Endometrial microvascular endothelial cells (primary cell): Measurements from ENCODE around the gene LRP5. TPM values are rescaled to one million over a fixed set of nuclear protein-coding genes. Genes with fewer than 3 reads are reported as not detected.

ENCODE experiments used
- in situ Hi-C: cut with HindIII; loops from 2 replicates; pipeline ENCODE4 v1.10.0; 2017; ENCODE audit warnings: low sequenced_read_pairs, low pct_unique_long_range_greater_than_20kb; ENCODE audit errors: inconsistent ontology term
- total RNA-seq: library from RNA; depleted of rRNA; stranded (reverse); fragments of >200 nt; gene quantifications from one replicate; pipeline ENCODE4 v1.2.3, GENCODE V29; 2015; ENCODE audit errors: inconsistent ontology term

LRP5 gene
- total RNA-seq, 1 donor from 2014 or later = 4.8 TPM

- in situ Hi-C loops = no loop called here
Measured at GRCh38 chr11:68354148-68354872, 41.9 kb downstream of the LRP5 start.

GRCh38 chr11:68355471-68355870 is 43.1 kb downstream of the LRP5 start:
- in situ Hi-C loops = no loop called here

- in situ Hi-C loops = no loop called here
Measured at GRCh38 chr11:68357568-68357967, 45.2 kb downstream of the LRP5 start.

GRCh38 chr11:68358416-68358815 is 46.0 kb downstream of the LRP5 start:
- in situ Hi-C loops = no loop called here

- in situ Hi-C loops = no loop called here
Measured at GRCh38 chr11:68361702-68362101, 49.3 kb downstream of the LRP5 start.

- in situ Hi-C loops = no loop called here
Measured at GRCh38 chr11:68362801-68363379, 50.5 kb downstream of the LRP5 start.

GRCh38 chr11:68363776-68364175 is 51.4 kb downstream of the LRP5 start:
- in situ Hi-C loops = no loop called here

GRCh38 chr11:68364581-68364980 is 52.2 kb downstream of the LRP5 start:
- in situ Hi-C loops = no loop called here

- in situ Hi-C loops = no loop called here
Measured at GRCh38 chr11:68365943-68366435, 53.6 kb downstream of the LRP5 start.

- in situ Hi-C loops = no loop called here
Measured at GRCh38 chr11:68367252-68367651, 54.9 kb downstream of the LRP5 start.

GRCh38 chr11:68369756-68370155 is 57.4 kb downstream of the LRP5 start:
- in situ Hi-C loops = no loop called here

- in situ Hi-C loops = no loop called here
Measured at GRCh38 chr11:68370211-68371111, 58.1 kb downstream of the LRP5 start.

- in situ Hi-C loops = no loop called here
Measured at GRCh38 chr11:68371171-68372041, 59.0 kb downstream of the LRP5 start.

- in situ Hi-C loops = no loop called here
Measured at GRCh38 chr11:68372114-68372513, 59.7 kb downstream of the LRP5 start.

- in situ Hi-C loops = no loop called here
Measured at GRCh38 chr11:68372625-68373024, 60.2 kb downstream of the LRP5 start.

- in situ Hi-C loops = no loop called here
Measured at GRCh38 chr11:68373189-68373814, 60.9 kb downstream of the LRP5 start.

- in situ Hi-C loops = no loop called here
Measured at GRCh38 chr11:68373815-68374501, 61.6 kb downstream of the LRP5 start.

GRCh38 chr11:68374531-68374930 is 62.1 kb downstream of the LRP5 start:
- in situ Hi-C loops = no loop called here
